Glomerular endothelial cell (primary cell): Measurements from ENCODE around the gene KIF2A. TPM values are rescaled to one million over a fixed set of nuclear protein-coding genes. Genes with fewer than 3 reads are reported as not detected.

Experiments used
- DNase-seq: peaks from one replicate; pipeline ENCODE4 v3.0.0-alpha.2; 2011; ENCODE audit warnings: low read depth, low spot score; ENCODE audit errors: extremely low read depth
- total RNA-seq: library from RNA; depleted of rRNA; stranded (reverse); fragments of >200 nt; gene quantifications from 2 replicates; pipeline ENCODE4 v1.2.3, GENCODE V29; 2015

Gene KIF2A
- total RNA-seq, 1 donor from 2014 or later = 65.4 TPM

GRCh38 chr5:62373382-62373781 lies 67.4 kb downstream of the KIF2A start:
- no peak for DNase-seq

GRCh38 chr5:62374090-62374489 lies 68.1 kb downstream of the KIF2A start:
- no peak for DNase-seq

DNA sequence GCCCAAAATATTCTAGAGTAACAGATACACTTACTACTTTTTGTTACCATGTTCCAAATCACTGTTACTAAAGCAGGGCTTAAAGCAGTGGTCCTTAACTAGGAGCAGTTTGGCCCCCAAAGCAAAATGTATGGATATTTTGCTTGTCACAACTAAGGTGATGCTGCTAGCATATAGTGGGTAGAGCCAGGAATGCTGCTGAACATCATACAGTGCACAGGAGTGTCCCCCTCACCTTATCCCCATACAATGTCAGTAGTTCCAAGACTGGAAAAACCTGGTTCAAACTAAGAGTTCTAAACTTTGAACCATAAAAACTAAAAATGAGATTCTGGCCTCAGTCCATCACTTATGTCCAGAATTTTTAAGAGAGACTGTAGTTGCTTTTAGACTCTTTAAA lies 69.6 kb downstream of the KIF2A start:
- DNase-seq = no peak

GRCh38 chr5:62376064-62376463 lies 70.1 kb downstream of the KIF2A start:
- no peak for DNase-seq

GRCh38 chr5:62385131-62385530 lies 79.1 kb downstream of the KIF2A start:
- no peak for DNase-seq

GRCh38 chr5:62385816-62386400 lies 79.9 kb downstream of the KIF2A start:
- no peak for DNase-seq

GRCh38 chr5:62386824-62387223 lies 80.8 kb downstream of the KIF2A start:
- DNase-seq = no peak

- DNase-seq = no peak
Measured at GRCh38 chr5:62395210-62395950, 89.4 kb downstream of the KIF2A start.

- DNase-seq = peak; percentile 82
Measured at GRCh38 chr5:62403411-62404250, 97.6 kb downstream of the KIF2A start, which contains the start of gene DIMT1. TSS of gene DIMT1 (minus strand) at chr5:62403905. CDS start at chr5:62403772, 133 bp downstream.

DNA sequence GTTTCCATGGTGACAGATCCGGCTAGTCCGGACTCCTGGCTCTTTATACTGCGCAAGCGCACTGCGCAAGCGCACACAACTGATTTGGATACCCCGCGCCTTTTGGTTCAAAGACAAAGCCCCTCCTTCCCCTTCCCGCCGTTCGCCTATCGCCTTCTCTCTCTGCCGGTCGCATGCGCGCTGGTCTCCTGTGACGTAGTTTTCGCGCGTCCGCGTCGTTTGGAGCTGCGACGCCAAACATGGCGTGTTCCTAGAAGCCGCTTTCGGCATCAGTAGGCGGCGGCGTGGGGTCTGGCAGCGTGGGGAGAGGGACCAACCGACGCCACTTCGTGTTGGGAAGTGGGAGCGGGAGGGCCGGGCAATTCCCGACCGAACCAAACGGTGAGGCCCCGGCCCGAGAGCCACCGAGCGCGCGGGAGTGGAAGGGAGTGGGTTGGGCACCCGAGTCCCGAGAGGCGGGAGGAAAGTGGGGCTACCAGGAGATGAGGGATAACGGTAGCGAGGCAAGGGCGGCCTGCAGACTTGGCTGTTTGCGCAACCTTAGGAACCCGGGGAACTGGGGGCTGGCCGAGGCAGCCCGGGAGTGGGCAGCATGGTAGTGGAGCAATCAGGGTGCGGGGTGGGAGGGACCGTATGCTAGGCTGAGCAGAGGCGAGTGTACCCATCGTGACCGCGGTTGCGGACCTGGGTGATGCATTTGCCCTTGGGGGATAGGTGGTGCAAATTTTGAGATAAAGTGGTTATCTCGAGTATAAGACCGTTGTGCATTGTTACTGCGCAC lies 106.7 kb downstream of the KIF2A start, which contains the start of gene IPO11:
Gene IPO11 (plus strand): TSS at position 215 of the 781 bp plus-strand sequence. CDS start 24,517 bp downstream, outside the sequence.
- DNase-seq = peak; percentile 97

DNA sequence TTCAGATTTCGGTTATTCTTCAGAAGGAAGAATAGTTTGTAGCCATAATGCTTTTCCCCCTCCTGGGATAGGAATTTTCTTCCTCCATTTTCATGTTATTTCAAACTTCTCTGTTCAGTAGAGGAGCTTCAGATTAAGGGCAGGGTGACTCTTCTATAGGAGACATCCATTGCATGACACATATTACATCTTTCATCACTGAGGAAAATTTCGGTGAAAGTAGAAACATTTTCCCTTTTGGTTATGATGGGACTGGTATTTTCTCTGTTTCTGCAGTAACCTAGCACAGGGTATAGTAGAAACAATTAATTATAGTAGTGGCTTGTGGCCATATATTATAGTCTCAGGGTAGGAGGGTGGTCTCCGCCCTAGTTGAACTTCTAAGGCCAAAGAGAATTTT lies 107.7 kb downstream of the KIF2A start:
- DNase-seq = no peak

DNA sequence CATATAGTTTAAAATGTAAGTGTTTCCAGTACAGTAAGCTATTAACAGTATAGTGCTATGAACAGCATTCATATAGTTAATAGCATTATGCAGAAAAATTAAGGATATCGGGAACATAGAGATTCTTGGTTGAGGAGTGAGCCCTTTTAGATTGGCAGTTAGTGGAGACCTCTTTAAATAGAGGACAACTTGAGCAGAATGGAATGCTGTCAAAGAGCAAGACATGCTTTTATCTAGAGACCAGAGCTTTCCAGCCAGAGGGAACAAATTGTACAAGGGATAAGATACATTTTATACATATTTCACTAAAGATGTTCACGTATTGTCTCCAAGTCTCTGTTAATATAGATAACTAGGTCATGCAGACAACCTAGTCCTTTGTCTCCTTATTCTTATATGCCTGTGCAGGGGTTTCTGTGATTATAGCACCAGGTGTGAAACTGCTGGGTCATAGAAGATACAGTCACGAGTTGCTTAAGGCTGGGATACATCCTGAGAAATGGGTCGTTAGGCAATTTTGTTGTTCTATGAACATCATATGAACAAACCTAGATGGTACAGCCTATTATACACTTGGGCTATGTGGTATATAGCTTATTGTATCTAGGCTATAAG lies 112.6 kb downstream of the KIF2A start:
- no peak for DNase-seq

- DNase-seq = no peak
Measured at GRCh38 chr5:62419609-62420008, 113.6 kb downstream of the KIF2A start.

GRCh38 chr5:62421414-62421813 lies 115.4 kb downstream of the KIF2A start:
- no peak for DNase-seq

- DNase-seq = no peak
Measured at GRCh38 chr5:62424763-62425162, 118.8 kb downstream of the KIF2A start.

DNA sequence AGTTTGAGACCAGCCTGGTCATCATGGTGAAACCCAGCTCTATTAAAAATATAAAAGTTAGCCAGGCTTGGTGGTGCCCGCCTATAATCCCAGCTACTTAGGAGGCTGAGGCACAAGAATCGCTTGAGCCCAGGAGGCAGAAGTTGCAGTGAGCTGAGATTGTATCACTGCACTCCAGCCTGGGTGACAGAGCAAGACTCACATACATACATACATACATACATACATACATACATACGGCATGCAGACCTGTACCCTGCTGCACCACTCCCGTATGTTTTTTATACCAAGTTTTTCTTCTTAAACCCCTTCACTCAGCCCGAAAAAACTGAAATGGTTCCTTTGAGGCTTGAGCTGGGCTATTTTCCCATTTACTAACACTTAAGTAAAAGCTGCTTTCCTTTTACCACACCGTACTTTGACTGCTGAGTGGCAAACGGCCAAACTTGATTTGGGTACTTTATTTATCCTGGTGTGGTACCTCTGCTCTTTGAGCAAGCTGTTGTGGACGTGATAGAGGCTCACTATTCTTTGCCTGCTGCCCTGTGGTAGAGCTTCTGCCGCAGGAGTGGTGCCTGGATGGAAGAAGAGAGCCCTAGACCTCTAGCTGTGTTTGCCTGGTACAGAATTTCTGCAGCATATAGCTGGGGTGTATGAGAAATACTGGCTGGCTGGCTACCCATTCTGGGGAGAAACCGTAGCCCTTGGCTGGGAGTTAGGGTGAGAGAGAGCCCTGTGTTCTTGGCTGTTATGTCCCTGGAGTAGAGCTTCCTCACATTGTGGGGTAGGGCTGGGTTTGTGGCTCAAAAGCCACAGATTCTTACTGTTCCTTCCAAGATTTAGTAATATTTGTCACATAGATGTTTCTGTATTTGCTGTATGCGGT lies 126.0 kb downstream of the KIF2A start:
- no peak for DNase-seq

DNA sequence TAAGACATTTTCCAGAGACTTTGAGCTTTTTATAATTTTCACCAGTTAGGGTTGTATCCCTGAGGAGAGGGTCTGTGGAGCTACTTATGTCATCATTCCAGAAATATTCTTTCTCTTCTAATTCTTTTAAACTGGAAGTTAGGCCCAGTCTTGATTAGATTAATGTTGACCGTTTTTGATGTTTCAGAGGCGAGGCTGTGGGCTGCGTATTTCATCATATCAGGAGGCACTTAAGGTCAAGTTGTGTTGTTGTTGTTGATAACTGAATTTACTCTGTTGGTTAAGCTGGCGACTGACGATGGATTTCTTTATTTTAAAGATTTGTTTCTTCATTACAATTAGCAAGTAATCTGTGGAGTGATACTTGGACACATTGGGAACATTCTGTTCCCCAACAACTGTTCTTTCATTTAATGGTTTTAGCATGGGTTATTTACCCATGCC lies 126.6 kb downstream of the KIF2A start:
- no peak for DNase-seq
